HG02973 (cell line): ENCODE results near the gene MOV10L1.

Source experiments
- ATAC-seq: cut with Tn5 transposase; IDR thresholded peaks from one replicate; pipeline ENCODE4 v1.9.1; 2021; ENCODE audit warnings: moderate library complexity; ENCODE audit not compliant: unreplicated experiment

MOV10L1 gene

GRCh38 chr22:50101870-50102565 lies 12.2 kb downstream of the MOV10L1 start:
- ATAC-seq, result no peak

- ATAC-seq, result no peak
These were observed 13.1 kb downstream of the MOV10L1 start for GRCh38 chr22:50102946-50103345.

GRCh38 chr22:50104141-50104544 lies 14.3 kb downstream of the MOV10L1 start:
- no peak for ATAC-seq

GRCh38 chr22:50105208-50106100 lies 15.6 kb downstream of the MOV10L1 start:
- ATAC-seq, result no peak

GRCh38 chr22:50107529-50107928 lies 17.7 kb downstream of the MOV10L1 start:
- ATAC-seq, result no peak

- ATAC-seq, result no peak
These were observed 21.2 kb downstream of the MOV10L1 start for GRCh38 chr22:50111056-50111455.

GRCh38 chr22:50112151-50113118 lies 22.6 kb downstream of the MOV10L1 start:
- no peak for ATAC-seq

- no peak for ATAC-seq
These were observed 24.6 kb downstream of the MOV10L1 start for GRCh38 chr22:50114221-50115021.

- no peak for ATAC-seq
These were observed 25.9 kb downstream of the MOV10L1 start for GRCh38 chr22:50115693-50116092.

- ATAC-seq, result no peak
These were observed 27.5 kb downstream of the MOV10L1 start for GRCh38 chr22:50117168-50117762.

- ATAC-seq, result no peak
These were observed 28.3 kb downstream of the MOV10L1 start for GRCh38 chr22:50118129-50118528.

- no peak for ATAC-seq
These were observed 28.9 kb downstream of the MOV10L1 start for GRCh38 chr22:50118557-50119168.

- no peak for ATAC-seq
These were observed 29.5 kb downstream of the MOV10L1 start for GRCh38 chr22:50119169-50119767.

- no peak for ATAC-seq
These were observed 30.0 kb downstream of the MOV10L1 start for GRCh38 chr22:50119768-50120251.

- ATAC-seq, result no peak
These were observed 31.5 kb downstream of the MOV10L1 start for GRCh38 chr22:50121202-50121740.

GRCh38 chr22:50123119-50123518 lies 33.3 kb downstream of the MOV10L1 start:
- no peak for ATAC-seq

- no peak for ATAC-seq
These were observed 35.2 kb downstream of the MOV10L1 start for GRCh38 chr22:50125029-50125428.

- ATAC-seq, result no peak
These were observed 39.4 kb downstream of the MOV10L1 start for GRCh38 chr22:50129121-50129736.
